Suprapubic skin (tissue), 4 donors: ENCODE data around the gene GALM. TPM values are rescaled to one million over a fixed set of nuclear protein-coding genes. Genes with fewer than 3 reads are reported as not detected.
A peak's percentile ranks its signal among the peaks of the same experiment; 100 is the strongest.
"Not testable (repeated sequence)": the region's sequence is repeated elsewhere in the genome, so short reads cannot be mapped to it uniquely, and the experiment has no call there.

Source experiments
- DNase-seq, 2 donors: peaks; one replicate each; pipeline ENCODE4 v3.0.0-alpha.2; 2019; ENCODE audit warnings: low spot score in 2 of 2
- H3K27ac ChIP-seq: fragments of 200-600 bp; sonication (generic); one replicate; pipeline ENCODE4 v1.5.1; 2019
- H3K27me3 ChIP-seq: fragments of 200-600 bp; sonication (generic); one replicate; pipeline ENCODE4 v1.5.1; 2019
- H3K36me3 ChIP-seq: fragments of 200-600 bp; sonication (generic); one replicate; pipeline ENCODE4 v1.5.1; 2019
- H3K4me1 ChIP-seq: fragments of 200-600 bp; sonication (generic); one replicate; pipeline ENCODE4 v1.5.1; 2019
- H3K4me3 ChIP-seq: fragments of 200-600 bp; sonication (generic); one replicate; pipeline ENCODE4 v1.5.1; 2019; ENCODE audit warnings: mild to moderate bottlenecking
- H3K9me3 ChIP-seq: fragments of 200-600 bp; sonication (generic); one replicate; pipeline ENCODE4 v1.5.1; 2019
- CTCF ChIP-seq, 2 donors: fragments of 200-600 bp in 1 of 2; fragments of 450-650 bp in 1 of 2; sonication (generic) in 1 of 2; IDR thresholded peaks; one replicate each; pipeline ENCODE4 v1.5.1; 2016 to 2019; ENCODE audit warnings: antibody characterized with exemption in 2 of 2, mild to moderate bottlenecking in 1 of 2, moderate library complexity in 1 of 2
- EP300 ChIP-seq: sonication (generic); formaldehyde crosslinking; IDR thresholded peaks from one replicate; pipeline ENCODE4 v1.6.1; 2017; ENCODE audit warnings: antibody characterized with exemption
- POLR2A ChIP-seq, 2 donors: fragments of 450-650 bp; IDR thresholded peaks; one replicate each; pipeline ENCODE4 v1.6.1; 2017; ENCODE audit warnings: antibody characterized with exemption in 2 of 2, mild to moderate bottlenecking in 2 of 2, moderate library complexity in 2 of 2
- POLR2AphosphoS5 ChIP-seq, 3 donors: sonication (generic); formaldehyde crosslinking; IDR thresholded peaks; one replicate each; pipeline ENCODE4 v1.6.1; 2017; ENCODE audit warnings: antibody characterized with exemption in 3 of 3
- WGBS: methylation state at CpG from one replicate; pipeline ENCODE4 v1.1.5; 2018; 5-methylcytosine and 5-hydroxymethylcytosine counted together
- total RNA-seq, 4 donors: library from RNA; depleted of rRNA; stranded (reverse); fragments of >200 nt; gene quantifications; one replicate each; pipeline ENCODE4 v1.1.0, GENCODE V29; 2016

The GALM gene
- total RNA-seq, 4 donors from 2014 or later, result 3.7 to 16.4 (median 7.1) TPM

- H3K4me1 ChIP-seq, result peaks cover 22% of the 10 kb centered on the region
- DNase-seq, result no peak
- H3K36me3 ChIP-seq, result peaks cover 2% of the 10 kb centered on the region
- peak overlapping the region; percentile 24 for H3K4me3 ChIP-seq
- no peak overlapping the region for H3K27ac ChIP-seq
- TF ChIP-seq POLR2A (IDR thresholded peaks at IDR 0.05) (no peak), EP300 (no peak), CTCF (IDR thresholded peaks at IDR 0.05) (no peak), POLR2AphosphoS5 (IDR thresholded peaks at IDR 0.05) (no peak)
- no peaks in the 10 kb centered on the region for H3K27me3 ChIP-seq
- H3K9me3 ChIP-seq, result no peaks in the 10 kb centered on the region
Measured at GRCh38 chr2:38754049-38754448, 88.1 kb downstream of the GALM start.

GRCh38 chr2:38754506-38754905 lies 88.6 kb downstream of the GALM start:
- Histone ChIP-seq H3K36me3 (no peaks in the 10 kb centered on the region), H3K4me1 (peaks cover 18% of the 10 kb centered on the region), H3K27ac (no peak overlapping the region), H3K27me3 (no peaks in the 10 kb centered on the region), H3K9me3 (no peaks in the 10 kb centered on the region), H3K4me3 (peak overlapping the region; percentile 24)
- DNase-seq, result no peak
- TF ChIP-seq CTCF (IDR thresholded peaks at IDR 0.05) (no peak), EP300 (no peak), POLR2AphosphoS5 (IDR thresholded peaks at IDR 0.05) (no peak), POLR2A (IDR thresholded peaks at IDR 0.05) (no peak)
- 37% methylated on average over 3 of the region's 3 CpGs for WGBS

- H3K27ac ChIP-seq, H3K27me3 ChIP-seq, H3K4me3 ChIP-seq, H3K9me3 ChIP-seq, DNase-seq, H3K36me3 ChIP-seq: not testable (repeated sequence)
- WGBS, result 92% methylated on average over 7 of the region's 31 CpGs
- H3K4me1 ChIP-seq, result peaks cover 12% of the 10 kb centered on the region
Measured at GRCh38 chr2:38755891-38756290, 90.0 kb downstream of the GALM start.

GRCh38 chr2:38763228-38763627 lies 97.3 kb downstream of the GALM start:
- H3K27me3 ChIP-seq, result no peaks in the 10 kb centered on the region
- TF ChIP-seq POLR2A (IDR thresholded peaks at IDR 0.05) (no peak), POLR2AphosphoS5 (IDR thresholded peaks at IDR 0.05) (no peak), EP300 (no peak), CTCF (IDR thresholded peaks at IDR 0.05) (no peak)

GRCh38 chr2:38763728-38764127 lies 97.8 kb downstream of the GALM start:
- H3K27ac ChIP-seq, result no peak overlapping the region
- H3K4me3 ChIP-seq, result no peak overlapping the region
- H3K9me3 ChIP-seq, result no peaks in the 10 kb centered on the region
- no peaks in the 10 kb centered on the region for H3K4me1 ChIP-seq
- 95% methylated on average over 4 of the region's 4 CpGs for WGBS
- H3K36me3 ChIP-seq, result no peaks in the 10 kb centered on the region
- no peaks in the 10 kb centered on the region for H3K27me3 ChIP-seq
- TF ChIP-seq EP300 (no peak), POLR2A (IDR thresholded peaks at IDR 0.05) (no peak)
- no peak for DNase-seq

More at GRCh38 chr2:38763228-38763627, 97.3 kb downstream of the GALM start:
- Histone ChIP-seq H3K27ac (no peak overlapping the region), H3K9me3 (no peaks in the 10 kb centered on the region), H3K36me3 (no peaks in the 10 kb centered on the region), H3K4me3 (no peak overlapping the region), H3K4me1 (no peaks in the 10 kb centered on the region)
- WGBS, result 87% methylated on average over 2 of the region's 2 CpGs
- DNase-seq, result no peak

GRCh38 chr2:38765149-38765548 lies 99.2 kb downstream of the GALM start:
- DNase-seq, result no peak

More at GRCh38 chr2:38765149-38765548, 99.2 kb downstream of the GALM start:
- Histone ChIP-seq H3K4me1 (no peaks in the 10 kb centered on the region), H3K4me3 (no peak overlapping the region), H3K27ac (no peak overlapping the region), H3K36me3 (no peaks in the 10 kb centered on the region), H3K9me3 (no peaks in the 10 kb centered on the region), H3K27me3 (no peaks in the 10 kb centered on the region)
- WGBS, result 54% methylated on average over 4 of the region's 4 CpGs
- TF ChIP-seq POLR2A (IDR thresholded peaks at IDR 0.05), result no peak
- no peak for TF ChIP-seq CTCF (IDR thresholded peaks at IDR 0.05)
- TF ChIP-seq POLR2AphosphoS5 (IDR thresholded peaks at IDR 0.05), result no peak
